Activated naive CD4-positive, alpha-beta T cell treated with anti-CD3 and anti-CD28 coated beads, Interleukin-2, amount 10 ng/mL, durations not matched to agents 7 days and 5 days (primary cell): ENCODE results near the gene COL11A2.
A peak's percentile ranks its signal among the peaks of the same experiment; 100 is the strongest.
"Not testable (repeated sequence)": the region's sequence is repeated elsewhere in the genome, so short reads cannot be mapped to it uniquely, and the experiment has no call there.

Source experiments
- CTCF ChIA-PET: fragments of 350-600 bp; sonication (Branson Sonifier 250); formaldehyde crosslinking; loops from one replicate; lab custom pipeline; 2021; ENCODE audit warnings: antibody characterized with exemption; lab: Charles Lee
- DNase-seq: peaks from one replicate; pipeline ENCODE4 v3.0.0-alpha.2; 2020
- H3K27ac Mint-ChIP-seq: one replicate; pipeline ENCODE4 v1.8.0; 2021; ENCODE audit warnings: mild to moderate bottlenecking, moderate library complexity, mixed read lengths
- H3K27me3 Mint-ChIP-seq: one replicate; pipeline ENCODE4 v1.8.0; 2021; ENCODE audit warnings: mild to moderate bottlenecking, mixed read lengths
- H3K36me3 Mint-ChIP-seq: one replicate; pipeline ENCODE4 v1.8.0; 2021; ENCODE audit warnings: mixed read lengths
- H3K4me1 Mint-ChIP-seq: one replicate; pipeline ENCODE4 v1.8.0; 2021; ENCODE audit warnings: mixed read lengths
- H3K4me3 Mint-ChIP-seq: one replicate; pipeline ENCODE4 v1.8.0; 2021; ENCODE audit warnings: mild to moderate bottlenecking, moderate library complexity, mixed read lengths
- H3K9me3 Mint-ChIP-seq: one replicate; pipeline ENCODE4 v1.8.0; 2021; ENCODE audit warnings: mixed read lengths

COL11A2 gene

GRCh38 chr6:33192105-33192646 is at the start of gene COL11A2:
COL11A2 (minus strand) TSS chr6:33192467; CDS start chr6:33192240, 227 bp downstream.
- CTCF ChIA-PET, result interaction anchor here (0.7 kb wide), 1 partner anchor 31 kb away, joined by 3 read pairs; no protein-coding TSS in a partner anchor
- Mint-ChIP-seq H3K9me3 (no peaks in the 10 kb centered on the region), H3K27me3 (peaks cover 65% of the 10 kb centered on the region), H3K4me1 (peaks cover 16% of the 10 kb centered on the region), H3K27ac (no peak within 1 kb of the TSS), H3K36me3 (peaks cover 34% of the 10 kb centered on the region), H3K4me3 (peak within 1 kb of the TSS; percentile 30)
- DNase-seq, result no peak

GRCh38 chr6:33241968-33242367 is 49.7 kb upstream of the COL11A2 start:
- no peak for DNase-seq
- CTCF ChIA-PET, result interaction anchor here (0.6 kb wide), 1 partner anchor 96 kb away, joined by 4 read pairs; no protein-coding TSS in a partner anchor
- peaks cover 7% of the 10 kb centered on the region for H3K4me1 Mint-ChIP-seq
- no peak overlapping the region for H3K4me3 Mint-ChIP-seq
- no peaks in the 10 kb centered on the region for H3K9me3 Mint-ChIP-seq
- no peak overlapping the region for H3K27ac Mint-ChIP-seq
- H3K36me3 Mint-ChIP-seq, result no peaks in the 10 kb centered on the region
- H3K27me3 Mint-ChIP-seq, result peaks cover 50% of the 10 kb centered on the region

GRCh38 chr6:33237741-33238140 is 45.5 kb upstream of the COL11A2 start:
- H3K4me3 Mint-ChIP-seq, result no peak overlapping the region
- no peak for DNase-seq
- H3K27ac Mint-ChIP-seq, result no peak overlapping the region
- CTCF ChIA-PET, result interaction anchor here (1.2 kb wide), 2 partner anchors 11 to 14 kb away, joined by 3 to 4 read pairs; no protein-coding TSS in a partner anchor
- peaks cover 7% of the 10 kb centered on the region for H3K4me1 Mint-ChIP-seq
- no peaks in the 10 kb centered on the region for H3K36me3 Mint-ChIP-seq
- no peaks in the 10 kb centered on the region for H3K9me3 Mint-ChIP-seq
- peaks cover 60% of the 10 kb centered on the region for H3K27me3 Mint-ChIP-seq

GRCh38 chr6:33236852-33237251 is 44.6 kb upstream of the COL11A2 start:
- Mint-ChIP-seq H3K27ac (no peak overlapping the region), H3K4me1 (peaks cover 2% of the 10 kb centered on the region), H3K9me3 (no peaks in the 10 kb centered on the region), H3K27me3 (peaks cover 59% of the 10 kb centered on the region), H3K36me3 (no peaks in the 10 kb centered on the region), H3K4me3 (no peak overlapping the region)
- CTCF ChIA-PET, result no interaction called here
- no peak for DNase-seq

GRCh38 chr6:33236328-33236727 is 44.1 kb upstream of the COL11A2 start:
- H3K4me1 Mint-ChIP-seq, result no peaks in the 10 kb centered on the region

GRCh38 chr6:33235221-33235634 is 43.0 kb upstream of the COL11A2 start:
- CTCF ChIA-PET, result no interaction called here
- Mint-ChIP-seq H3K4me1 (no peaks in the 10 kb centered on the region), H3K27ac (no peak overlapping the region), H3K4me3 (no peak overlapping the region), H3K9me3 (no peaks in the 10 kb centered on the region), H3K36me3 (no peaks in the 10 kb centered on the region), H3K27me3 (peaks cover 57% of the 10 kb centered on the region)
- no peak for DNase-seq

More at GRCh38 chr6:33236328-33236727, 44.1 kb upstream of the COL11A2 start:
- CTCF ChIA-PET, result no interaction called here
- Mint-ChIP-seq H3K27ac (no peak overlapping the region), H3K9me3 (no peaks in the 10 kb centered on the region), H3K27me3 (peaks cover 59% of the 10 kb centered on the region), H3K4me3 (no peak overlapping the region), H3K36me3 (no peaks in the 10 kb centered on the region)
- DNase-seq, result no peak

GRCh38 chr6:33226503-33227120 is 34.3 kb upstream of the COL11A2 start:
- H3K9me3 Mint-ChIP-seq, H3K4me1 Mint-ChIP-seq, H3K36me3 Mint-ChIP-seq, CTCF ChIA-PET, DNase-seq, H3K4me3 Mint-ChIP-seq, H3K27ac Mint-ChIP-seq: not testable (repeated sequence)
- peaks cover 57% of the 10 kb centered on the region for H3K27me3 Mint-ChIP-seq

- H3K9me3 Mint-ChIP-seq, result no peaks in the 10 kb centered on the region
- no peak for DNase-seq
- peaks cover 18% of the 10 kb centered on the region for H3K4me1 Mint-ChIP-seq
- no peak overlapping the region for H3K4me3 Mint-ChIP-seq
- no peak overlapping the region for H3K27ac Mint-ChIP-seq
- peaks cover 75% of the 10 kb centered on the region for H3K27me3 Mint-ChIP-seq
- CTCF ChIA-PET, result interaction anchor here (1.3 kb wide), 1 partner anchor 31 kb away, joined by 4 read pairs; no protein-coding TSS in a partner anchor
- H3K36me3 Mint-ChIP-seq, result peaks cover 10% of the 10 kb centered on the region
These were observed 25.4 kb upstream of the COL11A2 start for GRCh38 chr6:33217681-33218080.

- Mint-ChIP-seq H3K36me3 (peaks cover 13% of the 10 kb centered on the region), H3K4me3 (no peak overlapping the region), H3K4me1 (peaks cover 22% of the 10 kb centered on the region), H3K27me3 (peaks cover 77% of the 10 kb centered on the region), H3K27ac (no peak overlapping the region), H3K9me3 (no peaks in the 10 kb centered on the region)
- no peak for DNase-seq
- CTCF ChIA-PET, result no interaction called here
These were observed 25.0 kb upstream of the COL11A2 start for GRCh38 chr6:33217246-33217645.

GRCh38 chr6:33216117-33216649 is 23.9 kb upstream of the COL11A2 start:
- peaks cover 16% of the 10 kb centered on the region for H3K36me3 Mint-ChIP-seq

GRCh38 chr6:33215271-33216116 is 23.2 kb upstream of the COL11A2 start:
- no peak overlapping the region for H3K27ac Mint-ChIP-seq
- CTCF ChIA-PET, result no interaction called here

More at GRCh38 chr6:33216117-33216649, 23.9 kb upstream of the COL11A2 start:
- DNase-seq, result no peak
- H3K9me3 Mint-ChIP-seq, result no peaks in the 10 kb centered on the region
- CTCF ChIA-PET, result no interaction called here
- H3K27me3 Mint-ChIP-seq, result peaks cover 73% of the 10 kb centered on the region
- peaks cover 25% of the 10 kb centered on the region for H3K4me1 Mint-ChIP-seq
- no peak overlapping the region for H3K4me3 Mint-ChIP-seq
- no peak overlapping the region for H3K27ac Mint-ChIP-seq

GRCh38 chr6:33213989-33214335 is 21.7 kb upstream of the COL11A2 start:
- no peak overlapping the region for H3K4me3 Mint-ChIP-seq
- H3K27me3 Mint-ChIP-seq, result peaks cover 69% of the 10 kb centered on the region
- H3K27ac Mint-ChIP-seq, result no peak overlapping the region
- H3K4me1 Mint-ChIP-seq, result peaks cover 39% of the 10 kb centered on the region
- H3K36me3 Mint-ChIP-seq, result peaks cover 36% of the 10 kb centered on the region
- no peak for DNase-seq
- CTCF ChIA-PET, result no interaction called here
- H3K9me3 Mint-ChIP-seq, result no peaks in the 10 kb centered on the region

More at GRCh38 chr6:33215271-33216116, 23.2 kb upstream of the COL11A2 start:
- Mint-ChIP-seq H3K36me3 (peaks cover 21% of the 10 kb centered on the region), H3K4me1 (peaks cover 27% of the 10 kb centered on the region), H3K4me3 (no peak overlapping the region), H3K9me3 (no peaks in the 10 kb centered on the region), H3K27me3 (peaks cover 73% of the 10 kb centered on the region)
- DNase-seq, result no peak

- CTCF ChIA-PET, result interaction anchor here (1.7 kb wide), 1 partner anchor 35 kb away, joined by 6 read pairs; no protein-coding TSS in a partner anchor
- no peak for DNase-seq
- peak overlapping the region; percentile 12 for H3K4me3 Mint-ChIP-seq
- H3K27ac Mint-ChIP-seq, result no peak overlapping the region
- peaks cover 39% of the 10 kb centered on the region for H3K36me3 Mint-ChIP-seq
- no peaks in the 10 kb centered on the region for H3K9me3 Mint-ChIP-seq
- H3K4me1 Mint-ChIP-seq, result peaks cover 42% of the 10 kb centered on the region
- H3K27me3 Mint-ChIP-seq, result peaks cover 63% of the 10 kb centered on the region
These were observed 21.1 kb upstream of the COL11A2 start for GRCh38 chr6:33213166-33213988.
